HG02884 (cell line): ENCODE data around the gene HCAR3.
"Not testable (repeated sequence)": the region's sequence is repeated elsewhere in the genome, so short reads cannot be mapped to it uniquely, and the experiment has no call there.

ENCODE experiments used
- ATAC-seq: cut with Tn5 transposase; IDR thresholded peaks from one replicate; pipeline ENCODE4 v1.9.1; 2021; ENCODE audit warnings: mild to moderate bottlenecking, moderate library complexity; ENCODE audit not compliant: unreplicated experiment

Gene HCAR3

GRCh38 chr12:122676015-122676414 lies 40.6 kb downstream of the HCAR3 start:
- not testable (repeated sequence) for ATAC-seq

DNA sequence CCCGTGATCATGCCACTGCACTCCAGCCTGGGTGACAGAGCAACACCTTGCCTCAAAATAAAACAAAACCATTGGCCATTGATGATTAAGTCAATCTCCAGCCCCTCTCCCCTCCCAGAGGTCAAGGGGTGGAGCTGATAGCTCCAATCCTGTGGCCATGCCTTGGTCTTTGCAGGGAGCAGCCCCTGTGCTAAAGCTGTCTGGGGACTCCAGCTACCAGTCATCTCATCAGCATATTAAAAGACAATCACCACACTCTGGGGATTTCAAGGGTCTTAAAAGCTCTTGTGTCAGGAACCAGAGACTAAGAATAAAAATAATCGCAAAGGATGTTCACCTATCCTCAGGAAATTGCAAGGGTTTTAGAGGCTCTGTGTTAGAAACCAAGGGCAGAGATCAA lies 44.1 kb downstream of the HCAR3 start:
- no peak for ATAC-seq

- no peak for ATAC-seq
These were observed 47.1 kb downstream of the HCAR3 start for GRCh38 chr12:122669397-122670070.

DNA sequence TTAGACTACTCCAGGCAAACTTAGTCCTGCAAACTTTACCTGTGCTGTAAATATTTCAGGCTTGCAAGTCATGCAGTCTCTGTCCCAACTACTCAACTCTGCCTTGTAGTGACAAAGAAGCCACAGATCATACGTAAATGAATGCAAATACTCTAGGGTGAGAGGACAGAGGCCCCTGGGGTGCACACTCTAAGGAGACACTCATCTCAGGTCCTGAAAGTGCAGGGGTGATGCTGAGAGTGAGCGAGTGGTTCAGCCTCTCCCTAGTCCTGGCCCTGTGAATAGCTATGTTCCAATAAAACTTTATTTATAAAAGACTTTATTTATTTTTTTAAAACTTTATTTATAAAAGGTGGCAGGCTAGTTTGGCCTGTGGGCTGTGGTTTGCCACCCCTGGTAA lies 48.3 kb downstream of the HCAR3 start:
- ATAC-seq: no peak

GRCh38 chr12:122665759-122666158 lies 50.9 kb downstream of the HCAR3 start:
- ATAC-seq: no peak

GRCh38 chr12:122665349-122665748 lies 51.3 kb downstream of the HCAR3 start:
- no peak for ATAC-seq
